ENCODE measurements around the gene SLC25A26. TPM values are rescaled to one million over a fixed set of nuclear protein-coding genes. Genes with fewer than 3 reads are reported as not detected.

The SLC25A26 gene
- polyA plus RNA-seq, 1 donor (not counting 4 experiments of a cell fraction or from before 2014, with no cell fraction given): 25.2 TPM

DNA sequence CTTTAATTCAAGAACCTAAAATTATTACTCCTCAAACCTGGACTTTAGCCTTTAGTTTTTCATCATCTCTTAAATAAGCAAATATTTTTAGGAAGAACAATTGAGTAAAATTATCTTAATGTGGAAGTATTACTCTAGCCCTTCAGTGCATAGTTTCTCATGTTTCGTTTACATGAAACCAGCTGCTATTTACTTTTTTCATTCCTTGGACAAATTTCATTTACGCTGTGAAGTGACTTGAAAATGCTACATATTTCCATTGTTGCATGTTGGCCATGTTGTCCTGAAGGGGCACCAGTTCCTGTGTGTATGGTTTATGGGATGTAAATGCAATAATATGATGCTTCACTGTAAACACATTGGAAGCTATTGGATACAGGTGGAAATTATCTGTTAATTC lies 49.9 kb downstream of the SLC25A26 start:
- H3K27ac ChIP-seq (ENCODE audit: control insufficient read depth, insufficient read depth, low read length): no peak overlapping the region
- no peak for FAIRE-seq
- no peaks in the 10 kb centered on the region for H3K4me1 ChIP-seq (ENCODE audit: control insufficient read depth, extremely low read depth, insufficient read depth, low read length)

GRCh38 chr3:66271231-66271630 lies 50.4 kb downstream of the SLC25A26 start:
- no peaks in the 10 kb centered on the region for H3K9me3 ChIP-seq (ENCODE audit: control insufficient read depth, low read depth, low read length)
- no peak overlapping the region for H3K4me2 ChIP-seq (ENCODE audit: control insufficient read depth, extremely low read depth, insufficient read depth, low read depth, low read length)
- no peaks in the 10 kb centered on the region for H3K79me2 ChIP-seq (ENCODE audit: control insufficient read depth, insufficient read depth, low read length)
- H2AFZ ChIP-seq (ENCODE audit: control insufficient read depth, low read length): no peak overlapping the region
- H3K9ac ChIP-seq (ENCODE audit: control insufficient read depth, extremely low read depth, insufficient read depth, low read length): no peak overlapping the region
- H3K36me3 ChIP-seq (ENCODE audit: control insufficient read depth in 2 of 2, extremely low read depth in 1 of 2, insufficient read depth in 2 of 2, low read length in 2 of 2): no peaks in the 10 kb centered on the region
- TF ChIP-seq, protein P1, sequence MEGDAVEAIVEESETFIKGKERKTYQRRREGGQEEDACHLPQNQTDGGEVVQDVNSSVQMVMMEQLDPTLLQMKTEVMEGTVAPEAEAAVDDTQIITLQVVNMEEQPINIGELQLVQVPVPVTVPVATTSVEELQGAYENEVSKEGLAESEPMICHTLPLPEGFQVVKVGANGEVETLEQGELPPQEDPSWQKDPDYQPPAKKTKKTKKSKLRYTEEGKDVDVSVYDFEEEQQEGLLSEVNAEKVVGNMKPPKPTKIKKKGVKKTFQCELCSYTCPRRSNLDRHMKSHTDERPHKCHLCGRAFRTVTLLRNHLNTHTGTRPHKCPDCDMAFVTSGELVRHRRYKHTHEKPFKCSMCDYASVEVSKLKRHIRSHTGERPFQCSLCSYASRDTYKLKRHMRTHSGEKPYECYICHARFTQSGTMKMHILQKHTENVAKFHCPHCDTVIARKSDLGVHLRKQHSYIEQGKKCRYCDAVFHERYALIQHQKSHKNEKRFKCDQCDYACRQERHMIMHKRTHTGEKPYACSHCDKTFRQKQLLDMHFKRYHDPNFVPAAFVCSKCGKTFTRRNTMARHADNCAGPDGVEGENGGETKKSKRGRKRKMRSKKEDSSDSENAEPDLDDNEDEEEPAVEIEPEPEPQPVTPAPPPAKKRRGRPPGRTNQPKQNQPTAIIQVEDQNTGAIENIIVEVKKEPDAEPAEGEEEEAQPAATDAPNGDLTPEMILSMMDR (optimal IDR thresholded peaks at IDR 0.05 in 1 of 3, IDR thresholded peaks at IDR 0.05 in 1 of 3, conservative IDR thresholded peaks at IDR 0.05 in 1 of 3; ENCODE audit: extremely low read depth in 1 of 3, insufficient read depth in 2 of 3, low read length in 3 of 3): no peak
- no peak for TF ChIP-seq EZH2 (IDR thresholded peaks at IDR 0.05; ENCODE audit: low read length)
- dilution Hi-C loops (cut with MboI; ENCODE audit: extremely low pct_ligation_motif_present, low sequenced_read_pairs): no loop called here
- H3K27ac ChIP-seq (ENCODE audit: control insufficient read depth, insufficient read depth, low read length): no peak overlapping the region
- no peaks in the 10 kb centered on the region for H4K20me1 ChIP-seq (ENCODE audit: control insufficient read depth, extremely low read depth, insufficient read depth, low read length)
- no peaks in the 10 kb centered on the region for H3K27me3 ChIP-seq (ENCODE audit: control insufficient read depth, extremely low read depth, insufficient read depth, low read length)
- DNase-seq (ENCODE audit: low read depth, low spot score) (no peak), FAIRE-seq (no peak)
- no peak overlapping the region for H3K4me3 ChIP-seq (ENCODE audit: control insufficient read depth in 2 of 3, extremely low read depth in 1 of 3, insufficient read depth in 2 of 3, low read depth in 1 of 3, low read length in 3 of 3)
- no peaks in the 10 kb centered on the region for H3K4me1 ChIP-seq (ENCODE audit: control insufficient read depth, extremely low read depth, insufficient read depth, low read length)
- H3K9me1 ChIP-seq (ENCODE audit: control insufficient read depth, extremely low read depth, insufficient read depth, low read length): no peaks in the 10 kb centered on the region

More for the DNA sequence above, 49.9 kb downstream of the SLC25A26 start:
- no peak overlapping the region for H2AFZ ChIP-seq (ENCODE audit: control insufficient read depth, low read length)
- H4K20me1 ChIP-seq (ENCODE audit: control insufficient read depth, extremely low read depth, insufficient read depth, low read length): no peaks in the 10 kb centered on the region
- no peaks in the 10 kb centered on the region for H3K9me3 ChIP-seq (ENCODE audit: control insufficient read depth, low read depth, low read length)
- no peaks in the 10 kb centered on the region for H3K27me3 ChIP-seq (ENCODE audit: control insufficient read depth, extremely low read depth, insufficient read depth, low read length)
- TF ChIP-seq, protein P1 (optimal IDR thresholded peaks at IDR 0.05 in 1 of 3, IDR thresholded peaks at IDR 0.05 in 1 of 3, conservative IDR thresholded peaks at IDR 0.05 in 1 of 3; ENCODE audit: extremely low read depth in 1 of 3, insufficient read depth in 2 of 3, low read length in 3 of 3): no peak
- no peak for TF ChIP-seq EZH2 (IDR thresholded peaks at IDR 0.05; ENCODE audit: low read length)
- H3K4me3 ChIP-seq (ENCODE audit: control insufficient read depth in 2 of 3, extremely low read depth in 1 of 3, insufficient read depth in 2 of 3, low read depth in 1 of 3, low read length in 3 of 3): no peak overlapping the region
- H3K79me2 ChIP-seq (ENCODE audit: control insufficient read depth, insufficient read depth, low read length): no peaks in the 10 kb centered on the region
- no peak overlapping the region for H3K9ac ChIP-seq (ENCODE audit: control insufficient read depth, extremely low read depth, insufficient read depth, low read length)
- DNase-seq (ENCODE audit: low read depth, low spot score): no peak
- dilution Hi-C loops (cut with MboI; ENCODE audit: extremely low pct_ligation_motif_present, low sequenced_read_pairs): no loop called here
- no peak overlapping the region for H3K4me2 ChIP-seq (ENCODE audit: control insufficient read depth, extremely low read depth, insufficient read depth, low read depth, low read length)
- no peaks in the 10 kb centered on the region for H3K9me1 ChIP-seq (ENCODE audit: control insufficient read depth, extremely low read depth, insufficient read depth, low read length)
- H3K36me3 ChIP-seq (ENCODE audit: control insufficient read depth in 2 of 2, extremely low read depth in 1 of 2, insufficient read depth in 2 of 2, low read length in 2 of 2): no peaks in the 10 kb centered on the region
